ENCODE measurements around the gene TOM1L2. TPM values are rescaled to one million over a fixed set of nuclear protein-coding genes. Genes with fewer than 3 reads are reported as not detected.
A peak's percentile ranks its signal among the peaks of the same experiment; 100 is the strongest.

Gene TOM1L2
- total RNA-seq, 2 donors from 2014 or later, result 47.6 to 68.7 TPM

DNA sequence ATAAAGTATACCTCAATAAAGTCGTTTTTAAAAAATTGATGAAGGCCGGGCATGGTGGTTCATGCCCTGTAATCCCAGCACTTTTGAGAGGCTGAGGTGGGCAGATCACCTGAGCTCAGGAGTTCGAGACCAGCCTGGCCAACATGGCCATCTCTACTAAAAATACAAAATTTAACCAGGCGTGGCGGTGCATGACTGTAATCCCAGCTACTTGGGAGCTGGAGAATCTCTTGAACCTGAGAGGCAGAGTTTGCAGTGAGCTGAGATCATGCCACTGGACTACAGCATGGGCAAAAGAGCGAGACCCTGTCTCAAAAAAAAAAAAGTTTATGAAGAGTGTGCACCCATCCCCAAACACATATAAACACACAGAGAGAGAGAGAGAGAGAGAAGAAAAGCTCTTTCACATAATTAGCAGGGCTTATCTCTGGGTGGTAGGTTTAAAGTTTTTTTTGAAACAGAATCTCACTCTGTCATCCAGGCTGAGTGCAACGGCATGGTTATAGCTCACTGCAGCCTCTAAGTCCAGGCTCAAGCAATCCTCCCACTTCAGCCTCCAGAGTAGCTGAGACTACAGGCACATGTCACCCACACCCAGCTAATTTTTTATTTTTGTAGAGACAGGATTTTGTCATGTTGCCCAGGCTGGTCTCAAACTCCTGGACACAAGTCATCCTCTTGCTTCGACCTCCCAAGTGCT lies 138.4 kb downstream of the TOM1L2 start:
- H3K4me3 ChIP-seq, result no peak overlapping the region
- DNase-seq, result no peak
- no peaks in the 10 kb centered on the region for H3K9me3 ChIP-seq
- H3K27ac ChIP-seq, result no peak overlapping the region
- H3K4me1 ChIP-seq, result peaks cover 20% of the 10 kb centered on the region
- no peaks in the 10 kb centered on the region for H3K36me3 ChIP-seq
- intact Hi-C loops (cut with DNase I), result no loop called here
- no peaks in the 10 kb centered on the region for H3K27me3 ChIP-seq
- TF ChIP-seq, protein P1, sequence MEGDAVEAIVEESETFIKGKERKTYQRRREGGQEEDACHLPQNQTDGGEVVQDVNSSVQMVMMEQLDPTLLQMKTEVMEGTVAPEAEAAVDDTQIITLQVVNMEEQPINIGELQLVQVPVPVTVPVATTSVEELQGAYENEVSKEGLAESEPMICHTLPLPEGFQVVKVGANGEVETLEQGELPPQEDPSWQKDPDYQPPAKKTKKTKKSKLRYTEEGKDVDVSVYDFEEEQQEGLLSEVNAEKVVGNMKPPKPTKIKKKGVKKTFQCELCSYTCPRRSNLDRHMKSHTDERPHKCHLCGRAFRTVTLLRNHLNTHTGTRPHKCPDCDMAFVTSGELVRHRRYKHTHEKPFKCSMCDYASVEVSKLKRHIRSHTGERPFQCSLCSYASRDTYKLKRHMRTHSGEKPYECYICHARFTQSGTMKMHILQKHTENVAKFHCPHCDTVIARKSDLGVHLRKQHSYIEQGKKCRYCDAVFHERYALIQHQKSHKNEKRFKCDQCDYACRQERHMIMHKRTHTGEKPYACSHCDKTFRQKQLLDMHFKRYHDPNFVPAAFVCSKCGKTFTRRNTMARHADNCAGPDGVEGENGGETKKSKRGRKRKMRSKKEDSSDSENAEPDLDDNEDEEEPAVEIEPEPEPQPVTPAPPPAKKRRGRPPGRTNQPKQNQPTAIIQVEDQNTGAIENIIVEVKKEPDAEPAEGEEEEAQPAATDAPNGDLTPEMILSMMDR (IDR thresholded peaks at IDR 0.05), result no peak
- H3K9ac ChIP-seq (ENCODE audit: low read depth in 2 of 2, low read length in 2 of 2), result no peak overlapping the region

- Histone ChIP-seq H3K9me3 (no peaks in the 10 kb centered on the region), H3K4me3 (no peak overlapping the region), H3K27me3 (no peaks in the 10 kb centered on the region), H3K9ac (ENCODE audit: low read depth in 2 of 2, low read length in 2 of 2) (no peak overlapping the region), H3K27ac (peak overlapping the region; percentile 9), H3K36me3 (no peaks in the 10 kb centered on the region), H3K4me1 (peaks cover 9% of the 10 kb centered on the region)
- TF ChIP-seq, protein P1 (IDR thresholded peaks at IDR 0.05), result no peak
- intact Hi-C loops (cut with DNase I), result no loop called here
- no peak for DNase-seq
Observed at GRCh38 chr17:17832032-17832363, 140.2 kb downstream of the TOM1L2 start.

DNA sequence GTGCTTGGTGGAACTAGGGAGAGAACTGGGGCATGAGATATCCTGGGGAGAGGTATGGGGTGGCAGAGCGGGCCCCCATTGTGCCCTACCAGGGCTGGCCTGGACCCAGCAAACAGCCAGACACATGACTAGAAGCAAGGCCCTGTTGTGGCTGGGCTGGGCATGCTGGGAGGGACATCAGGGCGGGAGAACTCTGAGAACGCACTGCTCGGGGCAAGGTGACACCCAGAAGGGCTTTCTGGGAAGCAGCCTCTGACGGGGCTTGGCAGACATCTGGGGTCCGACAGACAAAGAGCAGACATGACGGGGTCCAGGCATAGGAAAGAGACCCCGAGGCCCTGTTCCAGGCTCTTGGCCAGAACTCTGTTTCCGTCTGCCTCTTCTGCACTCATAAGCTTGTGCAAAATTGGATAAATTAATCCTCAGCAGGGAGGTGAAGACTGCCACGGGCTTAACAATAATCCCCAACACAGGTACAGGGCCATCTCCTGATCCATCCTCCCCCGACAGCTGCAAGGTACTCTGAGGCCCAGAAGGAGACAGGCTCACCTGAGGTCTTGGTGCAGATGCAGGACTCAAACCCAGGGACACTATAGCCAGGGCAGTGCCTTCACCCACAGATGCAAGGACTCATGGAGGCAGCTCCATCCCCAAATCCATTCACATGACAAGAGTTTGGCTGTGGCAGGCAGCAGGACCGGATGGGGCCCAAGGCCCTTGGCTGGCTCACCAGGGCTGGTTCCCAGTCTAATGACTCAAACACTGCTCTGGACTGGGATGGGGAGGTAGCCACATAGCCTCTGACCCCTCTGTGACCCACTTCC lies 140.8 kb downstream of the TOM1L2 start:
- Histone ChIP-seq H3K9ac (ENCODE audit: low read depth in 2 of 2, low read length in 2 of 2) (peak overlapping the region in 1 of 2 donors; percentile 12), H3K27me3 (no peaks in the 10 kb centered on the region), H3K4me1 (peaks cover 9% of the 10 kb centered on the region), H3K4me3 (no peak overlapping the region), H3K36me3 (no peaks in the 10 kb centered on the region), H3K27ac (peak overlapping the region; percentile 9), H3K9me3 (no peaks in the 10 kb centered on the region)
- TF ChIP-seq, protein P1 (IDR thresholded peaks at IDR 0.05), result no peak
- intact Hi-C loops (cut with DNase I), result no loop called here
- DNase-seq, result no peak

GRCh38 chr17:17830740-17831207 lies 141.4 kb downstream of the TOM1L2 start:
- H3K9ac ChIP-seq (ENCODE audit: low read depth in 2 of 2, low read length in 2 of 2), result peak overlapping the region in 1 of 2 donors; percentile 26
- no peaks in the 10 kb centered on the region for H3K36me3 ChIP-seq
- no peak overlapping the region for H3K27ac ChIP-seq
- TF ChIP-seq, protein P1 (IDR thresholded peaks at IDR 0.05), result no peak
- DNase-seq, result peak; percentile 57
- no peak overlapping the region for H3K4me3 ChIP-seq
- H3K4me1 ChIP-seq, result peaks cover 9% of the 10 kb centered on the region
- H3K9me3 ChIP-seq, result no peaks in the 10 kb centered on the region
- H3K27me3 ChIP-seq, result no peaks in the 10 kb centered on the region
- intact Hi-C loops (cut with DNase I), result no loop called here

GRCh38 chr17:17830269-17830567 lies 142.0 kb downstream of the TOM1L2 start:
- intact Hi-C loops (cut with DNase I), result no loop called here
- Histone ChIP-seq H3K27me3 (no peaks in the 10 kb centered on the region), H3K4me3 (no peak overlapping the region), H3K27ac (no peak overlapping the region), H3K9me3 (no peaks in the 10 kb centered on the region), H3K4me1 (peaks cover 6% of the 10 kb centered on the region), H3K9ac (ENCODE audit: low read depth in 2 of 2, low read length in 2 of 2) (peak overlapping the region in 1 of 2 donors; percentile 26), H3K36me3 (no peaks in the 10 kb centered on the region)
- no peak for DNase-seq
- TF ChIP-seq, protein P1 (IDR thresholded peaks at IDR 0.05), result no peak

Data from colonic mucosa (tissue), 4 donors.